GM12878 (cell line): Measurements from ENCODE around the gene GPC6. TPM values are rescaled to one million over a fixed set of nuclear protein-coding genes. Genes with fewer than 3 reads are reported as not detected.

Experiments used
- BCLAF1 ChIP-seq: fragments of 450-650 bp; IDR thresholded peaks from 2 replicates; pipeline ENCODE4 v1.6.1; 2017; ENCODE audit warnings: antibody characterized with exemption, mild to moderate bottlenecking, moderate library complexity
- HCFC1 ChIP-seq: fragments of 150-350 bp; IDR thresholded peaks from 2 replicates; pipeline ENCODE4 v1.6.1; 2014; ENCODE audit warnings: low read length
- MAX ChIP-seq: IDR thresholded peaks from 2 replicates; pipeline ENCODE4 v1.6.1; 2012; ENCODE audit warnings: low read depth, low read length, improper control_type of control experiment
- POLR2A ChIP-seq: IDR thresholded peaks from 2 replicates; pipeline ENCODE4 v1.6.1; 2011; ENCODE audit warnings: low read depth, mild to moderate bottlenecking, low read length
- RELA ChIP-seq: fragments of 450-650 bp; IDR thresholded peaks from 2 replicates; pipeline ENCODE4 v1.8.0; 2014; ENCODE audit warnings: borderline replicate concordance; ENCODE audit not compliant: partially characterized antibody
- polyA plus RNA-seq, 11 experiments: library from polyadenylated mRNA; depleted of rRNA in 4 of 11; unstranded in 6 of 11; stranded (reverse) in 5 of 11; fragments of >200 nt; fragmentation: Nextera tagmentation in 4 of 11; fragmentation: Illumina TruSeq in 1 of 11; extraction: Ambion mirVana in 4 of 11; extraction: Trizol in 1 of 11; gene quantifications; 1 replicate in 1 of 11; 2 replicates in 10 of 11; pipeline versions ENCODE4 v1.2.1 to v1.2.3, GENCODE V29; 2011 to 2016; ENCODE audit warnings: inconsistent platforms in 2 of 11, missing spikeins in 2 of 11, low read depth in 1 of 11
- total RNA-seq, 4 experiments: library from RNA; depleted of rRNA in 3 of 4; stranded (reverse); fragments of >200 nt in 3 of 4; fragmentation: Illumina TruSeq in 1 of 4; extraction: Trizol in 1 of 4; gene quantifications; 2 replicates each; pipeline versions ENCODE4 v1.2.1 to v1.2.3, GENCODE V29; 2013 to 2021
- TF ChIP-seq, protein P1 (sequence below): fragments of 450-650 bp; IDR thresholded peaks from 2 replicates; pipeline ENCODE4 v1.6.1; 2018; ENCODE audit warnings: mild to moderate bottlenecking, low read depth, moderate library complexity; ENCODE audit not compliant: partially characterized antibody
- TF ChIP-seq, protein P2 (sequence below): IDR thresholded peaks from 2 replicates; pipeline ENCODE4 v1.6.1; 2011; ENCODE audit warnings: low read depth, mild to moderate bottlenecking, low read length, moderate library complexity, borderline replicate concordance; ENCODE audit errors: extremely low read depth

Gene GPC6
- total and polyA plus RNA-seq, 10 of the 15 experiments (the other 5 are each of a cell fraction or from before 2014, with no cell fraction given) = 0.03 to 0.04 (median 0.03) TPM; not detected in 7

- TF ChIP-seq MAX (no peak), RELA (no peak), BCLAF1 (no peak), POLR2A (no peak), HCFC1 (no peak)
- TF ChIP-seq, protein P1, sequence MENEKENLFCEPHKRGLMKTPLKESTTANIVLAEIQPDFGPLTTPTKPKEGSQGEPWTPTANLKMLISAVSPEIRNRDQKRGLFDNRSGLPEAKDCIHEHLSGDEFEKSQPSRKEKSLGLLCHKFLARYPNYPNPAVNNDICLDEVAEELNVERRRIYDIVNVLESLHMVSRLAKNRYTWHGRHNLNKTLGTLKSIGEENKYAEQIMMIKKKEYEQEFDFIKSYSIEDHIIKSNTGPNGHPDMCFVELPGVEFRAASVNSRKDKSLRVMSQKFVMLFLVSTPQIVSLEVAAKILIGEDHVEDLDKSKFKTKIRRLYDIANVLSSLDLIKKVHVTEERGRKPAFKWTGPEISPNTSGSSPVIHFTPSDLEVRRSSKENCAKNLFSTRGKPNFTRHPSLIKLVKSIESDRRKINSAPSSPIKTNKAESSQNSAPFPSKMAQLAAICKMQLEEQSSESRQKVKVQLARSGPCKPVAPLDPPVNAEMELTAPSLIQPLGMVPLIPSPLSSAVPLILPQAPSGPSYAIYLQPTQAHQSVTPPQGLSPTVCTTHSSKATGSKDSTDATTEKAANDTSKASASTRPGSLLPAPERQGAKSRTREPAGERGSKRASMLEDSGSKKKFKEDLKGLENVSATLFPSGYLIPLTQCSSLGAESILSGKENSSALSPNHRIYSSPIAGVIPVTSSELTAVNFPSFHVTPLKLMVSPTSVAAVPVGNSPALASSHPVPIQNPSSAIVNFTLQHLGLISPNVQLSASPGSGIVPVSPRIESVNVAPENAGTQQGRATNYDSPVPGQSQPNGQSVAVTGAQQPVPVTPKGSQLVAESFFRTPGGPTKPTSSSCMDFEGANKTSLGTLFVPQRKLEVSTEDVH = no peak
- TF ChIP-seq, protein P2, sequence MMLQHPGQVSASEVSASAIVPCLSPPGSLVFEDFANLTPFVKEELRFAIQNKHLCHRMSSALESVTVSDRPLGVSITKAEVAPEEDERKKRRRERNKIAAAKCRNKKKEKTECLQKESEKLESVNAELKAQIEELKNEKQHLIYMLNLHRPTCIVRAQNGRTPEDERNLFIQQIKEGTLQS = no peak
Observed at GRCh38 chr13:94242554-94242953, 1015.9 kb downstream of the GPC6 start (continued).
